Neural cell (in vitro differentiated cells): ENCODE results near the gene SIKE1. TPM values are rescaled to one million over a fixed set of nuclear protein-coding genes. Genes with fewer than 3 reads are reported as not detected.
"Not testable (repeated sequence)": the region's sequence is repeated elsewhere in the genome, so short reads cannot be mapped to it uniquely, and the experiment has no call there.

ENCODE experiments used
- H2AFZ ChIP-seq: fragments of 200-600, 300-800 bp; sonication (generic), shearing (Covaris generic); 2 replicates; pipeline ENCODE4 v1.6.0; 2014; ENCODE audit warnings: low read depth, mild to moderate bottlenecking, antibody characterized with exemption, low read length, moderate library complexity
- H3F3A ChIP-seq: fragments of 200-600 bp; shearing (Covaris generic); 2 replicates; pipeline ENCODE4 v1.6.1; 2016; ENCODE audit warnings: mild to moderate bottlenecking, moderate library complexity, mixed read lengths, antibody characterized with exemption, low read length; ENCODE audit not compliant: insufficient read depth, poor library complexity, severe bottlenecking
- H3K27ac ChIP-seq: fragments of 200-600, 300-800 bp; sonication (generic), shearing (Covaris generic); 2 replicates; pipeline ENCODE4 v1.5.1; 2014; ENCODE audit warnings: mild to moderate bottlenecking, low read length, moderate library complexity
- H3K27me3 ChIP-seq: fragments of 300-800, 200-600 bp; sonication (generic), shearing (Covaris generic); 2 replicates; pipeline ENCODE4 v1.6.0; 2014; ENCODE audit warnings: mild to moderate bottlenecking, low read depth, low read length, moderate library complexity; ENCODE audit not compliant: insufficient read depth
- H3K36me3 ChIP-seq: fragments of 300-800, 200-600 bp; sonication (generic), shearing (Covaris generic); 2 replicates; pipeline ENCODE4 v1.5.1; 2014; ENCODE audit warnings: mild to moderate bottlenecking, antibody characterized with exemption, low read length, moderate library complexity; ENCODE audit not compliant: insufficient read depth
- H3K4me2 ChIP-seq: fragments of 300-800, 200-600 bp; sonication (generic), shearing (Covaris generic); 2 replicates; pipeline ENCODE4 v1.6.0; 2014; ENCODE audit warnings: mild to moderate bottlenecking, low read length
- H3K4me3 ChIP-seq: fragments of 300-800, 200-600 bp; sonication (generic), shearing (Covaris generic); 2 replicates; pipeline ENCODE4 v1.5.1; 2014; ENCODE audit warnings: mild to moderate bottlenecking, low read length, moderate library complexity
- H3K79me2 ChIP-seq: fragments of 200-600 bp; shearing (Covaris generic); replicated peaks from 2 replicates; pipeline ENCODE4 v1.6.0; 2014; ENCODE audit warnings: mild to moderate bottlenecking, low read length, moderate library complexity; ENCODE audit not compliant: insufficient read depth
- H3K9ac ChIP-seq: fragments of 300-800, 200-600 bp; sonication (generic), shearing (Covaris generic); 2 replicates; pipeline ENCODE4 v1.6.1; 2016; ENCODE audit warnings: mild to moderate bottlenecking, low read length, mixed read lengths
- H3K9me2 ChIP-seq: fragments of 200-600 bp; shearing (Covaris generic); 2 replicates; pipeline ENCODE4 v1.6.1; 2016; ENCODE audit warnings: mild to moderate bottlenecking, low read length, mixed read lengths; ENCODE audit not compliant: insufficient read depth
- H3K9me3 ChIP-seq: fragments of 200-600, 300-800 bp; sonication (generic), shearing (Covaris generic); 2 replicates; pipeline ENCODE4 v1.6.1; 2016; ENCODE audit warnings: mild to moderate bottlenecking, mixed run types, low read length, moderate library complexity, mixed read lengths
- H4K20me1 ChIP-seq: fragments of 200-600 bp; shearing (Covaris generic); 2 replicates; pipeline ENCODE4 v1.6.1; 2016; ENCODE audit warnings: mild to moderate bottlenecking, mixed run types; ENCODE audit not compliant: insufficient read depth
- CTCF ChIP-seq: fragments of 450-650 bp; IDR thresholded peaks from 2 replicates; pipeline ENCODE4 v1.5.1; 2014; ENCODE audit warnings: antibody characterized with exemption, mild to moderate bottlenecking, moderate library complexity; ENCODE audit not compliant: poor library complexity, severe bottlenecking
- EP300 ChIP-seq: fragments of 450-650 bp; conservative IDR thresholded peaks from 2 replicates; pipeline ENCODE4 v1.6.1; 2014; ENCODE audit warnings: antibody characterized with exemption, mild to moderate bottlenecking, moderate library complexity; ENCODE audit not compliant: poor library complexity, severe bottlenecking
- EZH2 ChIP-seq: fragments of 200-600, 300-800 bp; shearing (Covaris generic), sonication (generic); IDR thresholded peaks from 2 replicates; pipeline ENCODE4 v1.6.1; 2014; ENCODE audit warnings: antibody characterized with exemption, low read length, borderline replicate concordance, mild to moderate bottlenecking; ENCODE audit not compliant: insufficient read depth, poor library complexity, severe bottlenecking
- MXI1 ChIP-seq: fragments of 450-650 bp; conservative IDR thresholded peaks from 2 replicates; pipeline ENCODE4 v1.6.1; 2014; ENCODE audit warnings: antibody characterized with exemption, mild to moderate bottlenecking; ENCODE audit not compliant: poor library complexity, severe bottlenecking
- POLR2AphosphoS5 ChIP-seq: IDR thresholded peaks from 2 replicates; pipeline ENCODE4 v1.6.1; 2012
- RAD21 ChIP-seq: fragments of 450-650 bp; conservative IDR thresholded peaks from 2 replicates; pipeline ENCODE4 v1.6.1; 2014; ENCODE audit warnings: antibody characterized with exemption, mild to moderate bottlenecking, moderate library complexity
- REST ChIP-seq: IDR thresholded peaks from 2 replicates; pipeline ENCODE4 v1.6.1; 2012; ENCODE audit warnings: borderline replicate concordance
- SMC3 ChIP-seq: fragments of 450-650 bp; conservative IDR thresholded peaks from 2 replicates; pipeline ENCODE4 v1.6.1; 2014; ENCODE audit warnings: antibody characterized with exemption, mild to moderate bottlenecking, moderate library complexity; ENCODE audit not compliant: poor library complexity
- polyA plus RNA-seq: library from polyadenylated mRNA; depleted of rRNA; stranded (reverse); fragments of >200 nt; gene quantifications from 2 replicates; pipeline ENCODE4 v1.2.3, GENCODE V29; 2014

SIKE1 gene
- polyA plus RNA-seq, 1 donor from 2014 or later: 49.1 TPM

GRCh38 chr1:114820392-114820791 is 39.9 kb upstream of the SIKE1 start:
- Histone ChIP-seq H2AFZ (no peak overlapping the region), H3K27me3 (no peaks in the 10 kb centered on the region), H3K9me3 (no peaks in the 10 kb centered on the region), H3K36me3 (no peaks in the 10 kb centered on the region), H3K27ac (no peak overlapping the region), H3F3A (no peaks in the 10 kb centered on the region), H3K79me2 (no peaks in the 10 kb centered on the region), H3K4me2 (no peak overlapping the region), H3K9ac (no peak overlapping the region), H3K4me3 (no peak overlapping the region), H3K9me2 (no peaks in the 10 kb centered on the region), H4K20me1 (no peaks in the 10 kb centered on the region)
- TF ChIP-seq EP300: no peak
- TF ChIP-seq POLR2AphosphoS5: no peak
- no peak for TF ChIP-seq CTCF

- H3K4me3 ChIP-seq: no peak overlapping the region
- H3K9me2 ChIP-seq: no peaks in the 10 kb centered on the region
- no peak overlapping the region for H2AFZ ChIP-seq
Measured at GRCh38 chr1:114819869-114820268, 39.4 kb upstream of the SIKE1 start.

GRCh38 chr1:114804449-114804848 is 24.0 kb upstream of the SIKE1 start:
- H3K9me3 ChIP-seq, H2AFZ ChIP-seq, H3K27me3 ChIP-seq: not testable (repeated sequence)

More at GRCh38 chr1:114819869-114820268, 39.4 kb upstream of the SIKE1 start:
- Histone ChIP-seq H3K79me2 (no peaks in the 10 kb centered on the region), H3K9me3 (no peaks in the 10 kb centered on the region), H3K36me3 (no peaks in the 10 kb centered on the region), H3K4me2 (no peak overlapping the region), H4K20me1 (no peaks in the 10 kb centered on the region), H3K9ac (no peak overlapping the region), H3K27me3 (no peaks in the 10 kb centered on the region), H3K27ac (no peak overlapping the region), H3F3A (no peaks in the 10 kb centered on the region)
- TF ChIP-seq RAD21: no peak
- TF ChIP-seq POLR2AphosphoS5: no peak
- TF ChIP-seq MXI1: no peak
- no peak for TF ChIP-seq CTCF

GRCh38 chr1:114803001-114803400 is 22.5 kb upstream of the SIKE1 start:
- Histone ChIP-seq H2AFZ (no peak overlapping the region), H3K27ac (no peak overlapping the region), H3F3A (no peaks in the 10 kb centered on the region), H3K9me2 (no peaks in the 10 kb centered on the region), H3K4me3 (no peak overlapping the region), H3K9me3 (no peaks in the 10 kb centered on the region), H3K9ac (no peak overlapping the region), H3K79me2 (no peaks in the 10 kb centered on the region), H3K4me2 (no peak overlapping the region), H4K20me1 (no peaks in the 10 kb centered on the region), H3K36me3 (no peaks in the 10 kb centered on the region), H3K27me3 (no peaks in the 10 kb centered on the region)
- TF ChIP-seq EZH2: no peak
- TF ChIP-seq POLR2AphosphoS5: no peak
- no peak for TF ChIP-seq EP300
- TF ChIP-seq RAD21: no peak
- TF ChIP-seq CTCF: no peak
- no peak for TF ChIP-seq SMC3
- TF ChIP-seq REST: no peak

More at GRCh38 chr1:114804449-114804848, 24.0 kb upstream of the SIKE1 start:
- H3K27ac ChIP-seq, H3K9me2 ChIP-seq, H3F3A ChIP-seq, H3K36me3 ChIP-seq, H3K9ac ChIP-seq, H3K4me3 ChIP-seq, H4K20me1 ChIP-seq, H3K4me2 ChIP-seq, H3K79me2 ChIP-seq: not testable (repeated sequence)
